HG03025 (cell line): Measurements from ENCODE around the gene RALGPS1.

Experiments used
- ATAC-seq: cut with Tn5 transposase; IDR thresholded peaks from one replicate; pipeline ENCODE4 v1.9.1; 2021; ENCODE audit warnings: mild to moderate bottlenecking, moderate library complexity; ENCODE audit not compliant: unreplicated experiment, low FRiP score

Gene RALGPS1

GRCh38 chr9:126953041-126953809 is 38.6 kb downstream of the RALGPS1 start:
- ATAC-seq: no peak

- no peak for ATAC-seq
Measured at GRCh38 chr9:126955811-126956210, 41.2 kb downstream of the RALGPS1 start.

- no peak for ATAC-seq
Measured at GRCh38 chr9:126956917-126957686, 42.5 kb downstream of the RALGPS1 start.

- ATAC-seq: no peak
Measured at GRCh38 chr9:126957687-126958053, 43.1 kb downstream of the RALGPS1 start.

- ATAC-seq: no peak
Measured at GRCh38 chr9:126959336-126959735, 44.8 kb downstream of the RALGPS1 start.

GRCh38 chr9:126959917-126960316 is 45.3 kb downstream of the RALGPS1 start:
- no peak for ATAC-seq

- no peak for ATAC-seq
Measured at GRCh38 chr9:126962336-126962735, 47.8 kb downstream of the RALGPS1 start.

- no peak for ATAC-seq
Measured at GRCh38 chr9:126965077-126965476, 50.5 kb downstream of the RALGPS1 start.

- no peak for ATAC-seq
Measured at GRCh38 chr9:126965541-126966428, 51.2 kb downstream of the RALGPS1 start.

- ATAC-seq: no peak
Measured at GRCh38 chr9:126971261-126971660, 56.7 kb downstream of the RALGPS1 start.

GRCh38 chr9:126973651-126974529 is 59.3 kb downstream of the RALGPS1 start:
- no peak for ATAC-seq

- no peak for ATAC-seq
Measured at GRCh38 chr9:126974594-126974993, 60.0 kb downstream of the RALGPS1 start.

- ATAC-seq: no peak
Measured at GRCh38 chr9:126975327-126976220, 61.0 kb downstream of the RALGPS1 start.

- ATAC-seq: no peak
Measured at GRCh38 chr9:126979461-126979860, 64.9 kb downstream of the RALGPS1 start.

GRCh38 chr9:126980231-126980630 is 65.6 kb downstream of the RALGPS1 start:
- ATAC-seq: no peak

GRCh38 chr9:126981218-126981617 is 66.6 kb downstream of the RALGPS1 start:
- no peak for ATAC-seq

GRCh38 chr9:126982215-126983002 is 67.8 kb downstream of the RALGPS1 start:
- ATAC-seq: no peak

GRCh38 chr9:126983767-126984166 is 69.2 kb downstream of the RALGPS1 start:
- no peak for ATAC-seq
